ENCODE results near the gene PPP1R36.
"Not testable (repeated sequence)": the region's sequence is repeated elsewhere in the genome, so short reads cannot be mapped to it uniquely, and the experiment has no call there.

The PPP1R36 gene

DNA sequence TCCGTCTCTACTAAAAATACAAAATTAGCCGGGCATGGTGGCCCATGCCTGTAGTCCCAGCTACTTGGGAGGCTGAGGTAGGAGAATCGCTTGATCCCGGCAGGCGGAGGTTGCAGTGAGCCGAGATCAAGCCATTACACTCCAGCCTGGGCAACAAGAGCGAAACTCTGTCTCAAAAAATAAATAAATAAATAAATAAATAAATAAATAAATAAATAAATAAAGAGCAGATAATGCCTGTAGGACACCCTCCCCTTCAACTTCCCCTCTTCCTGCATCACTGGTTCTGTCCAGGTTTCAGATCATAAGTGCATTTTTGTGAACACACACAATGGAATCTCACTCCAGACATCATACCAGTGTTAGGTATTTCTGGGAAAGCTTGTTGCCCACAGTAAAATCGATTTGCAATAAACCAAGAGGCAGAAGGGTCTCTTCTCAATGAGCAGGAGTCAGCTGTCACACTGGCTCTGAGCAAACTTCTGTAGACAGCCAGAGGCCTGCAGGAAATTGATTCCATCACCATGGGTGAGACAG lies 68.2 kb downstream of the PPP1R36 start:
- not testable (repeated sequence) for DNase-seq

DNA sequence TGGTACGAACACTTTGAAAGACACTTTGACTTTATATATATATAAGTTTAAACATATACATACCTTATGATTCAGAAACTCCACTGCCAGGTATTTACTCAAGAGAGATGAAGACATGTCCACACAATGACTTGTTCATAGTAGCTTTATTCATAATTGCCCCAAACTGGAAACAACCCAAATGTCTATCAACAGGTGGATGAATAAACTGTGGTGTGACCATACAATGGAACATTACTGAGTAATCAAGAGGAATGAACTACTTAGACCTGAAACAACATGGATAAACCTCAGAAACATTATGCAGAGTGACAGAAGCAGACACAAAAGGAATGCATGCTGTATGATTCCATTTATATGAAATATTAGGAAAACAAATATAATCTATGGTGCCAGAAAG lies 71.1 kb downstream of the PPP1R36 start:
- no peak for DNase-seq

DNA sequence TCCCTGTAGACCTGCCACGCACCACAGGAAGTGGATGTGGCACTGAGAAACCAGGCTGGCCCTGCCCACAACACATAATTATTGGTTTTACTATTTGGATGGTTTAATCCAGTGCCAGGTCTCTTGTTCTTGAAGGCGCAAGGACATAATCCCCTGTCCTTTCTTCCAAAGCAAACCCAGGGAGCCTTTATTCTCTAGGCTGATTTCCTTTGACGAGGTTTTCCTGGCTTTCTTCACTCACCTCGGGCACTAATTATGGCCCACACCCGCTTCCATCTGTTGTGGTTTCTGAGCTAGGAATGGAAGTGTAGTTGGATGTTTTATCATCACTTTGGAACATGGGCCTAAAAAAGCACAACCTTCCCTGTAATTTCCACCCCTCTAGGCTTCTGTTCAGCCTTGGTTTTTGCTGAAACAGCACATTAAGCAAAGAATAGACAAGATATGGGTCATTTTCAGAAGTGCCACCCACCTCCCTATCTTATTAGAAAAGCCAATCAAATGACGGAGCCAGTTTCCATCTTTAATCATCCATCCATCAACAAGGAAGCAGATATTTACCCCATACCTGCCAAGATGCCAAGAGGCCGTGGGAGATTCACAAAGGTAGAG lies 73.9 kb downstream of the PPP1R36 start:
- no peak for DNase-seq

DNA sequence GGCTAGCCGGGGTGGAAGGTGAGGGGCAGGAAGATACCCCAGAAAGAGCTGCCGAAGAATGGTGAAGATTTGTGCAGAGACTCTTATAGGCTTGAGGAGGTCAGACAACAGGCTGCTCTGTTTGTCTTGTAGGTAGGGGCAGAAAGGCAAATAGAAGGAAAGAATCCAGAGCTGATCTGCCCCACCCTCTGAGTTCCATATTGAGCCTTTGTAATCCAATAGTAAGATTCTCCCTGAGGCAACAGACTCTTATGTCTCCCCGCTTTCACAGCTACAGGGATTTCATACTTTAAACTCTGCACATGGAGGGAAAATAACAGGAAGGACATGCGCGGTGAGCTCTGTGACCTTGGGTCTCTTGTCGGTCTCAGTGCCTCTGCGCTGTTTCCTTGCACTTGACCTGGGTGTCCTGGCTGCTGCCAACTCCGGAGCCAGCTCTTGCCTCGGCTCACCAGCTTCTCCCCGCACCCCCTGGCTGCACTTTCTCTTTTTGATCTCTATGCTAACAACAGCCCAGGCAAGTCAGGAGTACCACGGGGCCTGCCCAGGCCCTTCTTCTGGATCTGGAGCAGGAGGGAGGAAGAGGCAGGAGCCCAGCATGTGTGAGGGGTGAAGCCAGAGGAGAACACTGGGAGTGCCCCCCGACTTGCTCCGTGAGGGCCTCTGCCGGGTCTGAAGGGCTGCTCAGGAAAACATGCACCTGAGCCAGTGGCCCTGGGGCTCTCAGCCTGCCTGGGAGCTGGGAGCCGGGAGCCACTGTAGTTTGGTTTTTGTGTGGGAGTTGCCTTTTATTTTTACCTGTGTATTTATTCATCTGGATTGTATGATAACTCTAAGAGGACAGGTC lies 75.8 kb downstream of the PPP1R36 start:
- DNase-seq = no peak

DNA sequence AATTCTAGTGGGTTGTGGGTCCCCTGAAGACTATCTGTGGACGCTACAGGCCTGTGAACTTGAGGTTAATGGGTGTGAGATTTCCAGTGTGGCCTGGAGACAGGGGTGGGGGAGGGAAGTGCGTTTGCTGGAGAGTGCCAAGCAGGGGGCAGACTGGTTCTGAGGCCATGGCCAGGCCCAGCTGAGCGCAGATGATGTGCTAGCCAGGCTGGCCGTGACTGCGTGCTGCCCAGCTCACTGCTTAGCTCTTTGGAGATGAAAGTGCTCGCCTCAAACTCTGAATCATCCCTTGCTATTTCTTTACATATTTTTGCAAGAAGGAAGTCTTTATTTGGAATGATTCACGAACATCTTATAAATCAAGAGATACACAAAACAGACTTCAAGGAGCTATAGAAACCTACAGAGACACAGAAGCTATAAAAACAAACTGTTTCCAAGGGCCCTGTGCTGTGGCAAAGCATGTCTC lies 79.2 kb downstream of the PPP1R36 start:
- no peak for DNase-seq

DNA sequence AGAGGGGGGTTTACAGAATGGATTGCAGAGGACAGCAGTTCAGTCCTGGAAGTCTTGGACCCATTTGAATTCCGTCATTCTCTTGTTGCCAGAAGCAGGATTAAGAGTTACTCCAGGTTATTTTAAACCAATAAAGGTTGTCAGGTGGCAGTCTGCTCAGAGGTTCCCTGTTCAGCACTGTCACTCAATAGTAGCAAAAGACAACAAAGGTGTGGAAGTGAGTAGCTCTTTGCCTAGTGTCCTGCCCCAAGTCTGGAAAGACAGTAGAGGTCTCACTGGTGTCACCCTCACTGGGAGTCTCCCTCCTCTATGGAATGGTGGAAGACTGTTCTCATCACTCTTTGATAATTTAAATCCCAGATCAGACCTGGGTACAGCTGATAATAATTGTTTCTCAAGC lies 81.0 kb downstream of the PPP1R36 start:
- DNase-seq = no peak

DNA sequence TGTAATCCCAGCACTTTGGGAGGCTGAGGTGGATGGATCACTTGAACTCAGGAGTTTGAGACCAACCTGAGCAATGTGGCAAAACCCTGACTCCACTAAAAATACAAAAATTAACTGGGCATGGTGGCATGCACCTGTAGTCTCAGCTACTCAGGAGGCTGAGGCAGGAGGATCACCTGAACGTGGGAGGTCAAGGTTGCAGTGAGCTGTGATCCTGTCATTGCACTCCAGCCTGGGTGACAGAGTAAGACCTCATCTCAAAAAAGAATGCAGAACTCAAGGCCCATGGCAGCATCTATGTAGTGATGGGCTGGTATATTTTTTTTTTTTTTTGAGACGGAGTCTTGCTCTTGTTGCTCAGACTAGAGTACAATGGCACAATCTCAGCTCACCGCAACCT lies 81.5 kb downstream of the PPP1R36 start:
- DNase-seq = not testable (repeated sequence)

DNA sequence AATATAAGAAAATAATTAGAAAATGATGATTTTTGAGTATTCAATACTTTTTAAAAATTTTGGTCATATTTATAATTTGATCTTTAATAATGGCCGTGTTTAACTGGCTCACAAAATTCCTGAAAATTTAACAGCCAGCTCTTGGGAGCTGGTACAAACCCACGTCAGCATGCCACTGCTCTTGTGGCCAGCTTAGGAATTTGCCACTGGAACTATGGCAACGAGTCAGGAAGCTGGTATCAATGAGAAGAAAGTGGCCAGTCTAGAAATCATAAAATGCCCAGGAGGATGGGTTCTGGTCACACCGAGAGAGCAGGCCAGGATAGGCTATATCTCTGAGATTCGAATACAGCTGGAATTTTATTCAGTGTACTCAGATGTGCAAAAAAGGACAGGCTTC lies 82.3 kb downstream of the PPP1R36 start:
- DNase-seq = no peak

DNA sequence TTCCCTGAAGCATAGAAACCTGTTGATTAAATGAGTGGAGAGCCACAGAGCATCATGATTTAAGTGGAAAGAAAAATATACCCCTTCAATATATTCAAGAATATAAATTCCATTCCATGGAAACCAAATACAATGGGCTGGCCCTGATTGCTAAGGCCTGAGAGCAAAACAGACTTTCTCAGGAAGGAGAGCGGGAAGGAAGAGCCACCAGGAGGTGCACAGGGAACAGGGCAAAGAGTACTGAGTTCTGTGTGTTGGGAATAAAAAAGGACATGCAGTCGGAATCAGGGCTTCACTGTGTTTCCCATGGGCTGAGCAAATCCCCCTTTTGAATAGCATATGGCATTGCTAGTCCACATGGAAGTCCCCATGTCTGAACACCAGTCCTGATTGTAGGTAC lies 84.8 kb downstream of the PPP1R36 start:
- DNase-seq = no peak

DNA sequence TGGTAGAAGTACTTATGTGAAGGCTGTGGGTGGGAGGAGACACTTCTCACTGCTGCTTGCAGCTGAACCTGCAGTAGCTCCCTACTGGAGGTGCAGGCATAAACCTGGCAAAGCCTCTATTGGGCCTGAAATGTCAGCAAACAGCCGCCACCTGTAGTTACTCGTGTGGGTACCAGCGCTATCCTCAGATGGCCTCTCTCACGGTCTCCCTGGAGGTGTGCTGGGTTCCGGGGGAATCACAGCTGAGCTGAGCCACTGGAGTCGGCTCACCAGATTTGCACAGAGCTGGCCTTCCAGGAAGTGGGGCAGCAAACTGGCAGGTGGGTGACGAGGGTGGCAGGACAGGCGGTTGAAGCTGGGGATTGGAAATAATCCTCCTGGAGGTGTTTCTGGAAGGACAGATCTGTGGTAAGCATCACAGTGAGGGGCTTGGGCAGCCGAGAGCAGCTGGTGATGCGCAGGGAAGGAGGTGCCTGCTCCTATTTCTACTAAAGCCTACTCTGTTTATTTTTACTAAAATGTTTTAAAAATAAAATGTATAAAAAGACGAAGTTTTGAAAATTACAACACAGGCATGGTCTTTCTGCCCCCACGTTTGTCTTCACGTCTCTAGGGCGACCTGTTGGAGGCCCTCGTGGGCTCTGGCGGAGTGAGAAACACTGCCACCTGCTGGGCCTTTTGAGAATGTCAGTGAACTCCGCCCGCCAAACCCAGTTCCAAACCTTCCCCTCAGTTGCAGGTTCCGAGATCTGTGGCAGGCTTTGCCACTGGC lies 86.6 kb downstream of the PPP1R36 start:
- peak; percentile 76 for DNase-seq

DNA sequence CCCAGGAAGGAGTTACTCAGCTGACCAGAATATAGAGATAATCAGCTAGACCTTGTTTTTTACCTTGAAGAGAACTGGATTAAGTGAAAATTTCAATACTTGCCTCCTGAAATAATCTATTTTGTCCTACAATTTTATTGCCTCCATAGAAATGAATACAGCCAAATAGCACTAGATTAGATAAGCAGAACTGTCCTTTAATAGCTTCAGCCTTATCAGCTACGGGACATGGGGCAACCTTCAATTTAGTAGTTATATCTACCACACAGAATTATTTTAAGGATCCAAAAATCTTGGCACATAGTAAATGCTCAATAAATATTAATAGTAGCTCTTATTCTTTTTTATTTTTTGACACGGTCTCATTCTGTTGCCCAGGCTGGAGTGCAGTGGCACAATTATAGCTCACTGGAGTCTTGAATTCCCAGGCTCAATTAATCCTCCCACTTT lies 87.2 kb downstream of the PPP1R36 start:
- no peak for DNase-seq

DNA sequence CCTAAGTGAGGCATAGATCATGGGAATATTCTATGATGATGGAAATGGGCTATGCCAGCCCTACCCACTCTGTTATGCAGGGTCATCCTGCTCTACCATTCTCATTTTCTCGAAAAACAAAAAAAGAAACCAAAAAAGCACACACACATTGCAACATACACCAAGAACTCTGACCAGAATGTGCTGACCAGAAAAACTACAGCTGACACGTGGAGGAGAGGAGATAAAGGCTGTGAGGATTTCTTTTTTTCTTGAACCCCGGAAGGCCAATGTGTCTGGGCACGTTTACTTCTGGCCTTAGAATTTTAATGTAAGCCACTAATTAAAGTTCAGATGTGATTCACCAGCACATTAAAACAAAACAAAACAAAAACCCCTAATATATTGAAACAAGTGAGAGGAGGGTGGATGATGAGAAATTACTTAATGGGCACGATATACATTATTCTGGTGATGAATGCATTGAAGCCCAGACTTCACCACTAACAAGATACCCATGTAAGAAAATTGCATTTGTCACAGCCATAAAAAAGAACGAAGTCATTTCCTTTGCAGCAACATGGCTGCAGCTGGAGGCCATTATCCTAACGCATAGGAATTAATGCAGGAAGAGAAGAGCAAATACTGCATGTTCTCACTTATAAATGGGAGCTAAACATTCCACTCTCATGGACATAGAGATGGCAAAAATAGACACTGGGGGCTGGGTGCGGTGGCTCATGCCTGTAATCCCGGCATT lies 88.1 kb downstream of the PPP1R36 start:
- DNase-seq = no peak

DNA sequence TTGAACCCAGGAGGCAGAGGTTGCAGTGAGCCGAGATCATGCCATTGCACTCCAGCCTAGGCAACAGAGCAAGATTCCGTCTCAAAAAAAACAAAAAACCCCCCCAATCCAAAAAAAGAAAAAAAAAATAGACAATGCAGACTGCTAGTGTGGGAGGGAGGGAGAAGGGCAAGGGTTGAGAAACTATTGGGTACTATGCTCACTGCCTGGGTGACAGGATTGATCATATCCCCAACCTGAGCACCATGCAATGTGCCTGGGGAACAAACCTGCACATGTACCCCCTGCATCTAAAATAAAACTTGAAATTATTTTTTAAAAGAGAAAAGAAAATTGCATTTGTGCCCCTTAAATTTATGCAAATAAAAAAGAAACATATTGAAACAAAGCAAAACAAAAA lies 88.9 kb downstream of the PPP1R36 start:
- no peak for DNase-seq

Data from NCI-H1092 (cell line).